Myocyte (in vitro differentiated cells): ENCODE results near the gene LYPLA2. TPM values are rescaled to one million over a fixed set of nuclear protein-coding genes. Genes with fewer than 3 reads are reported as not detected.
"Not testable (repeated sequence)": the region's sequence is repeated elsewhere in the genome, so short reads cannot be mapped to it uniquely, and the experiment has no call there.

Experiments
- DNase-seq: peaks from one replicate; pipeline ENCODE4 v3.0.0-alpha.2; 2012; ENCODE audit warnings: low read depth
- total RNA-seq: library from RNA; depleted of rRNA; stranded (reverse); fragments of >200 nt; gene quantifications from 2 replicates; pipeline ENCODE4 v1.2.3, GENCODE V29; 2014

Gene LYPLA2
- total RNA-seq, 1 donor from 2014 or later: 52.5 TPM

GRCh38 chr1:23799570-23800399 is 8.8 kb downstream of the LYPLA2 start:
- peak; percentile 62 for DNase-seq

- peak; percentile 95 for DNase-seq
These were observed 9.7 kb downstream of the LYPLA2 start, which contains the start of gene GALE for GRCh38 chr1:23800400-23801337. Gene GALE (minus strand): TSS chr1:23800754. CDS start chr1:23799007, 1,747 bp downstream.

DNA sequence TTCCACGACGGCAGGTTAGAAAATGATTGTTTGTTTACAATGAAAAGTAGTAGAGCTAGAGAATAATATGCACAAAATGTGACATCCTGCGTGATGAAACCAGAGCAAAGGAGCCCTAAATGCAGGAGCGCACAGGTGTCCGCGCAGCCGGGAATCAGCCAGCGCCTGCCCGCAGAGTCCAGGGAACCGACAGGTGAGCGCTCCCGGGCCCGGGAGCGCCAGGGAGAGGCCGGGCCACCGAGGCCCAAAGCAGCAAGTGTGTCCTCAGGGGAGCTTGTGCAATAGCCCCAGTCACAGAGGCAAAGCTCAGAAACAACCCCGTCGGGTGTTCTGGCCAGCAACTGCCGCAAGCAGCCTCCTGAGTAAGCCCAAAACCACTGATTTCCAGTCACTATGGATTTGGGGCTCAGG is 10.4 kb downstream of the LYPLA2 start:
- DNase-seq: no peak

GRCh38 chr1:23801876-23802275 is 10.9 kb downstream of the LYPLA2 start:
- DNase-seq: no peak

DNA sequence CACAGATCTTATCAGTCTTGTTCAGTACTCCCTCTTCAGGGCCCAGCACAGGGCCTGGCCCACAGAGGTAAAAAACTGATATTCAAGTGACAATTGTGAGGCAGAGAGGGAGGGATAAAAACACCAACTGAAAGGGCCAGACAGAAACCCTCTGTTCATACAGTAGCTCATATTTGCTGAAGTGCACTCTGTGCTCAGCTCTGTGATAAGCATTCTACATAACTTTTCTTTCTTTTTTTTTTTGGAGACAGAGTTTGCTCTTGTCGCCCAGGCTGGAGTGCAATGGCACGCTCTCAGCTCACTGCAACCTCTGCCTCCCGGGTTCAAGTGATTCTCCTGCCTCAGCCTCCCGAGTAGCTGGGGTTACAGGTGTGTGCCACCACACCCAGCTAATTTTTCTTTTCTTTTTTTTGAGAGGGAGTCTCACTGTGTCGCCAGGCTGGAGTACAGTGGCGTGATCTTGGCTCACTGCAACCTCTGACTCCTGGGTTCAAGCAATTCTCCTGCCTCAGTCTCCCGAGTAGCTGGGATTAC is 11.9 kb downstream of the LYPLA2 start:
- DNase-seq: not testable (repeated sequence)

GRCh38 chr1:23803674-23804073 is 12.7 kb downstream of the LYPLA2 start:
- DNase-seq: no peak

GRCh38 chr1:23804183-23804835 is 13.4 kb downstream of the LYPLA2 start:
- no peak for DNase-seq

GRCh38 chr1:23805025-23805424 is 14.1 kb downstream of the LYPLA2 start:
- no peak for DNase-seq

GRCh38 chr1:23806280-23806679 is 15.3 kb downstream of the LYPLA2 start:
- DNase-seq: no peak

DNA sequence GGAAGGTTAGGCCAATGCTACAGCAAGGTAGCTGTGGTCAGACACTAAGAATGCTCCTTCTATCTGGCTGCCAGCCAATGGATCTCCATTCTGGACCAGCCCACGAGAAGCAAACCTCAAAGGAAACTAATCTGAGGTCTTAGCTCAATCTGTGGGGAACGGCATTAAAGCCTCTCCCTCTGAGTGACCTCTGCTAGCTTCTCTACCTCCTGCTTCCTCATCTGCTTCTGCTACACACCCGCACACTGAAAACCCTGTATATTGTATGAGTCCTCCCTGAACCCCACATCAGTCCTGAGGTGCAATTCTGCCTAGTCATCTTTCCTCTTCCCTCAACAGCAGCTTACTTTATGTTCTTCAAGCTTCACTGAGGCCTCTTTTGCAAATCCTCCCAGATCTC is 16.5 kb downstream of the LYPLA2 start:
- no peak for DNase-seq

GRCh38 chr1:23809751-23810171 is 18.8 kb downstream of the LYPLA2 start:
- DNase-seq: peak; percentile 75

GRCh38 chr1:23810818-23811540 is 20.0 kb downstream of the LYPLA2 start:
- DNase-seq: no peak

GRCh38 chr1:23814016-23814415 is 23.1 kb downstream of the LYPLA2 start:
- DNase-seq: no peak

DNA sequence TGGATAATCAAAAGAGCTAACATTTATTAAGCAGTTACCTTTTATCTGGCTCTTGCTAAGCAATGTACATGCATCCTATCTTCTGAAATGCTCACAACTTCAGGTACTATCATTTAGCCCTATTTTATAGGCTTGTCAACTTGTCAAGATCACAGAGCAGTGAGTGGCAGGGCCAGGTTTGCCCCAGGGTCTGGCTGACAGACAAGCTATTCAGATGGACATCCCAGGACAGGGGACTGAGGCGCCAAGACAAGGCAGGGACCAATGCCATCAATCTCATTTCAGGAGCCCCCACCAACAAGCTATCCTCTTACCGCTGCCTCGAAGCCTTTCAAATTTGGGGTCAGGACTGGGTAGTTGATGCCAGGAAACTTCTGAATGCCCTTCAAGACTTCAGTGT is 25.4 kb downstream of the LYPLA2 start:
- no peak for DNase-seq

DNA sequence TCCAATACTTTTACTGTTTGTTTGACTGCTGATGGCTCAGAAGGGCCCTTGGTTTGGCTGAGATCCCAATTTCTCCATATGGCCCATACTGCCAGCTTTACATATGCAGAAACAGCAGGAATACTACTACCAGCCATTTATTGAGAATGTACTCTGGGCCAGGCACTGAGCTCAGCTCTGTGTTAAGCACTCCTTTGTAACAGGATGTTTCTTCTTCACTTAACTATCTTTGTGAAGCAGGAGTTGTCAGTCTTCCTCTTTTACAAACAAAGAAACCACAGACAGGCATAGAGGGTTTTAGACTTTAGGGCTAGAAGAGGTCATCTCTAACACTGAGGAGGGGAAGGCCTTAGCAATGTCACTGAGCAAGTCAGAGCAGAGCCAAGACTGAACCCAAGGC is 26.0 kb downstream of the LYPLA2 start:
- no peak for DNase-seq

- DNase-seq: no peak
These were observed 26.7 kb downstream of the LYPLA2 start for GRCh38 chr1:23817633-23818032.

- DNase-seq: no peak
These were observed 32.8 kb downstream of the LYPLA2 start for GRCh38 chr1:23823767-23824166.

DNA sequence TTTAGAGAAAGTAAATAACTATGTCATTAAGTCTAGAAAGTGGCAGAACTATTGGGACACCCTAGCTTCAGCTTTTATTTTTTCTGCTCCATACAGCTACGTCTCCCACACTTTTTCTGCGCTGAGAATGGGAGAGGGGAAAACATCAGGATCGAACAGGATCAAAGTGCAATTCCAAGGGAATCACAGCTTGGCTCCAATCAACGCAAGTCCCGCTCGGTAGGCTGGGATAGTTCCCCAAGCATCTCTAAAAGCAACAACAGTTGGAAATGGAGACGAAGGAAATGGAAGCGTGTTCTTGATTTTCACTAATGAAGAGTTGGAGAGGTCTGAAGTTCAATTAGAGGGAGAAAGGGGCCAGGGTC is 33.7 kb downstream of the LYPLA2 start:
- peak; percentile 16 for DNase-seq

- DNase-seq: peak; percentile 91
These were observed 34.3 kb downstream of the LYPLA2 start, which contains the start of gene HMGCL for GRCh38 chr1:23825076-23825761. Gene HMGCL (minus strand): TSS chr1:23825429. CDS start chr1:23825415, 14 bp downstream.
